B cell (primary cell): ENCODE measurements around the gene ABCB4. TPM values are rescaled to one million over a fixed set of nuclear protein-coding genes. Genes with fewer than 3 reads are reported as not detected.

Experiments
- ATAC-seq: fragments of 200-7000 bp; cut with Tn5 transposase; one replicate; pipeline ENCODE4 v1.10.0; 2021; ENCODE audit warnings: low read depth, mild to moderate bottlenecking, moderate number of reproducible peaks, moderate library complexity
- CTCF ChIA-PET: fragments of 350-600 bp; sonication (Branson Sonifier 250); formaldehyde crosslinking; loops from one replicate; lab custom pipeline; 2021; ENCODE audit warnings: antibody characterized with exemption, inconsistent platforms; lab: Charles Lee
- POLR2A ChIA-PET: fragments of 350-600 bp; sonication (Branson Sonifier 250); formaldehyde crosslinking; loops from one replicate; lab custom pipeline; 2021; ENCODE audit warnings: antibody characterized with exemption; lab: Charles Lee
- DNase-seq: peaks from one replicate; pipeline ENCODE4 v3.0.0; 2013
- H2AFZ ChIP-seq: 2 replicates; pipeline ENCODE4 v1.6.1; 2012; ENCODE audit warnings: mild to moderate bottlenecking, low read depth, low read length; ENCODE audit not compliant: insufficient read depth, poor library complexity, severe bottlenecking
- H3K27ac ChIP-seq, 2 donors: 1 replicate in 1 of 2; 2 replicates in 1 of 2; pipeline ENCODE4 v1.5.1; 2012 to 2013; ENCODE audit warnings: low read length in 2 of 2, mild to moderate bottlenecking in 2 of 2, moderate library complexity in 1 of 2
- H3K27me3 ChIP-seq, 4 experiments: fragments of 200-600 bp in 1 of 4; sonication (generic) in 1 of 4; replicated peaks in 1 of 4; 1 replicate in 2 of 4; 2 replicates in 2 of 4; pipeline versions ENCODE4 v1.6.1 to v1.7.0; 2013 to 2016; ENCODE audit warnings: low read length in 3 of 4, mild to moderate bottlenecking in 2 of 4, mixed read lengths in 1 of 4, moderate library complexity in 1 of 4; ENCODE audit not compliant: insufficient read depth in 4 of 4, control insufficient read depth in 3 of 4; ENCODE audit errors: control extremely low read depth in 1 of 4
- H3K36me3 ChIP-seq, 2 experiments: replicated peaks in 1 of 2; 1 replicate in 1 of 2; 2 replicates in 1 of 2; pipeline versions ENCODE4 v1.6.1 to v1.7.1; 2013; ENCODE audit warnings: low read length in 1 of 2; ENCODE audit not compliant: insufficient read depth in 2 of 2, control insufficient read depth in 1 of 2; ENCODE audit errors: control extremely low read depth in 1 of 2, extremely low read depth in 1 of 2
- H3K4me1 ChIP-seq, 2 donors: fragments of 200-600 bp in 1 of 2; sonication (generic) in 1 of 2; 1 replicate in 1 of 2; 2 replicates in 1 of 2; pipeline versions ENCODE4 v1.5.1 to v1.6.1; 2013 to 2017; ENCODE audit warnings: low read length in 2 of 2; ENCODE audit not compliant: control insufficient read depth in 2 of 2, insufficient read depth in 2 of 2
- H3K4me2 ChIP-seq: replicated peaks from 2 replicates; pipeline ENCODE3; 2012; ENCODE audit warnings: mild to moderate bottlenecking, low read depth, low read length; ENCODE audit not compliant: poor library complexity, severe bottlenecking
- H3K4me3 ChIP-seq, 5 experiments: fragments of 200-600 bp in 1 of 5; sonication (generic) in 1 of 5; 1 replicate in 3 of 5; 2 replicates in 2 of 5; pipeline versions ENCODE4 v1.5.1 to v1.7.0; 2011 to 2016; ENCODE audit warnings: low read length in 4 of 5, mild to moderate bottlenecking in 4 of 5, low read depth in 2 of 5, control low read depth in 1 of 5, moderate library complexity in 1 of 5; ENCODE audit not compliant: insufficient read depth in 1 of 5; ENCODE audit errors: control extremely low read depth in 1 of 5, extremely low read depth in 1 of 5
- H3K79me2 ChIP-seq: fragments of 200-600 bp; sonication (generic); one replicate; pipeline ENCODE4 v1.6.0; 2016; ENCODE audit warnings: low read length; ENCODE audit not compliant: control insufficient read depth, insufficient read depth
- H3K9ac ChIP-seq: fragments of 200-600 bp; sonication (generic); 2 replicates; pipeline ENCODE4 v1.6.1; 2017; ENCODE audit warnings: mild to moderate bottlenecking, low read length, moderate library complexity
- H3K9me3 ChIP-seq, 3 donors: one replicate each; pipeline versions ENCODE4 v1.6.1 to v1.7.1; 2013; ENCODE audit warnings: low read length in 2 of 3; ENCODE audit not compliant: control insufficient read depth in 2 of 3, insufficient read depth in 1 of 3; ENCODE audit errors: control extremely low read depth in 1 of 3
- H4K20me1 ChIP-seq: 2 replicates; pipeline ENCODE4 v1.6.0; 2012; ENCODE audit warnings: mild to moderate bottlenecking, low read length; ENCODE audit not compliant: insufficient read depth, control insufficient read depth, poor library complexity, severe bottlenecking
- H3K27ac Mint-ChIP-seq: one replicate; pipeline ENCODE4 v1.8.0; 2021; ENCODE audit warnings: mixed read lengths
- H3K27me3 Mint-ChIP-seq: one replicate; pipeline ENCODE4 v1.8.0; 2021; ENCODE audit warnings: mixed read lengths
- H3K4me1 Mint-ChIP-seq: one replicate; pipeline ENCODE4 v1.8.0; 2021; ENCODE audit warnings: mixed read lengths
- H3K4me3 Mint-ChIP-seq: one replicate; pipeline ENCODE4 v1.8.0; 2021; ENCODE audit warnings: mixed read lengths
- H3K9me3 Mint-ChIP-seq: one replicate; pipeline ENCODE4 v1.8.0; 2022; ENCODE audit warnings: mixed read lengths; ENCODE audit not compliant: insufficient read depth
- EZH2 ChIP-seq: IDR thresholded peaks from 2 replicates; pipeline ENCODE4 v1.6.1; 2012; ENCODE audit warnings: borderline replicate concordance, low read depth, mild to moderate bottlenecking, moderate library complexity, low read length; ENCODE audit not compliant: insufficient read depth, poor library complexity, severe bottlenecking
- WGBS: methylation state at CpG from one replicate; pipeline ENCODE4 v1.1.5; 2013; ENCODE audit warnings: missing lambda C conversion rate; ENCODE audit not compliant: insufficient coverage; 5-methylcytosine and 5-hydroxymethylcytosine counted together
- intact Hi-C: fragments of 100-400 bp; cut with micrococcal nuclease; formaldehyde crosslinking; loops from one replicate; pipeline ENCODE4 v1.10.0; 2022
- polyA plus RNA-seq: library from polyadenylated mRNA; depleted of rRNA; stranded (reverse); fragments of >200 nt; gene quantifications from 2 replicates; pipeline ENCODE4 v1.2.3, GENCODE V29; 2012
- total RNA-seq, 2 donors: library from RNA; stranded (reverse); fragments of 120-200 nt in 1 of 2; gene quantifications; 1 replicate in 1 of 2; 2 replicates in 1 of 2; pipeline versions ENCODE4 v1.2.3 to v1.2.4, GENCODE V29; 2013 to 2022
- TF ChIP-seq, protein P1 (sequence below): fragments of 200-600 bp; IDR thresholded peaks from one replicate; pipeline ENCODE4 v1.8.0; 2022; ENCODE audit warnings: antibody characterized with exemption, mild to moderate bottlenecking

ABCB4 gene
- total and polyA plus RNA-seq, 2 donors (not counting 1 experiment from before 2014, with no cell fraction given), result 16.6 to 40.0 TPM

DNA sequence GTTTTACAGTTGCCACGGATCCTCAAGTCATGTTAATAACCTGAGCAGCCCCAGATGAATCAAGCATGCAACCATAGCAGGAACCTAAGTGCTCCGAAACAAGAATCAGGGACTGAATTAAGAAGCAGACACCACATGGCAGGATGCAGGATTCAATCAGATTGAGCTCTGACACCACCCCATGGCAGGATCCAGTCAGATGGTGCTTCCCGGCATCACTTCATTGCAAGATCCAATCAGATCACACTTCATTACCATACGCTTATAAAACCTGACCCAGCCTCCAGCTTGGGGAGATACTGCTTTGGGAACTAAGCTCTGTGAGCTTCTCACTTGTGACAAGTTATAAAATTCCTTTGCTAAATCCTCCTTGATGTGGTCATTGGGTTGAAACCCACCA is 55.3 kb downstream of the ABCB4 start:
- Mint-ChIP-seq H3K27me3 (no peaks in the 10 kb centered on the region), H3K9me3 (no peaks in the 10 kb centered on the region), H3K27ac (no peak overlapping the region), H3K4me1 (peaks cover 18% of the 10 kb centered on the region), H3K4me3 (no peak overlapping the region)
- Histone ChIP-seq H3K9ac (no peak overlapping the region), H3K4me2 (no peak overlapping the region), H3K4me3 (no peak overlapping the region), H3K27me3 (no peaks in the 10 kb centered on the region), H4K20me1 (no peaks in the 10 kb centered on the region), H3K4me1 (peaks cover 7 to 11% of the 10 kb centered on the region in 2 donors), H3K79me2 (no peaks in the 10 kb centered on the region), H3K27ac (no peak overlapping the region), H2AFZ (no peak overlapping the region), H3K9me3 (no peaks in the 10 kb centered on the region), H3K36me3 (peaks cover 0 to 76% of the 10 kb centered on the region in 2 experiments)
- TF ChIP-seq, protein P1, sequence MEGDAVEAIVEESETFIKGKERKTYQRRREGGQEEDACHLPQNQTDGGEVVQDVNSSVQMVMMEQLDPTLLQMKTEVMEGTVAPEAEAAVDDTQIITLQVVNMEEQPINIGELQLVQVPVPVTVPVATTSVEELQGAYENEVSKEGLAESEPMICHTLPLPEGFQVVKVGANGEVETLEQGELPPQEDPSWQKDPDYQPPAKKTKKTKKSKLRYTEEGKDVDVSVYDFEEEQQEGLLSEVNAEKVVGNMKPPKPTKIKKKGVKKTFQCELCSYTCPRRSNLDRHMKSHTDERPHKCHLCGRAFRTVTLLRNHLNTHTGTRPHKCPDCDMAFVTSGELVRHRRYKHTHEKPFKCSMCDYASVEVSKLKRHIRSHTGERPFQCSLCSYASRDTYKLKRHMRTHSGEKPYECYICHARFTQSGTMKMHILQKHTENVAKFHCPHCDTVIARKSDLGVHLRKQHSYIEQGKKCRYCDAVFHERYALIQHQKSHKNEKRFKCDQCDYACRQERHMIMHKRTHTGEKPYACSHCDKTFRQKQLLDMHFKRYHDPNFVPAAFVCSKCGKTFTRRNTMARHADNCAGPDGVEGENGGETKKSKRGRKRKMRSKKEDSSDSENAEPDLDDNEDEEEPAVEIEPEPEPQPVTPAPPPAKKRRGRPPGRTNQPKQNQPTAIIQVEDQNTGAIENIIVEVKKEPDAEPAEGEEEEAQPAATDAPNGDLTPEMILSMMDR, result no peak
- TF ChIP-seq EZH2, result no peak
- DNase-seq, result no peak
- intact Hi-C loops, result no loop called here
- ATAC-seq, result no peak
- WGBS, result 97% methylated on average over 2 of the region's 4 CpGs
- POLR2A ChIA-PET, result no interaction called here
- CTCF ChIA-PET, result interaction anchor here (0.6 to 10.2 kb wide), 3 partner anchors 96 to 144 kb away, joined by 4 to 230 read pairs (median 4); no protein-coding TSS in a partner anchor

DNA sequence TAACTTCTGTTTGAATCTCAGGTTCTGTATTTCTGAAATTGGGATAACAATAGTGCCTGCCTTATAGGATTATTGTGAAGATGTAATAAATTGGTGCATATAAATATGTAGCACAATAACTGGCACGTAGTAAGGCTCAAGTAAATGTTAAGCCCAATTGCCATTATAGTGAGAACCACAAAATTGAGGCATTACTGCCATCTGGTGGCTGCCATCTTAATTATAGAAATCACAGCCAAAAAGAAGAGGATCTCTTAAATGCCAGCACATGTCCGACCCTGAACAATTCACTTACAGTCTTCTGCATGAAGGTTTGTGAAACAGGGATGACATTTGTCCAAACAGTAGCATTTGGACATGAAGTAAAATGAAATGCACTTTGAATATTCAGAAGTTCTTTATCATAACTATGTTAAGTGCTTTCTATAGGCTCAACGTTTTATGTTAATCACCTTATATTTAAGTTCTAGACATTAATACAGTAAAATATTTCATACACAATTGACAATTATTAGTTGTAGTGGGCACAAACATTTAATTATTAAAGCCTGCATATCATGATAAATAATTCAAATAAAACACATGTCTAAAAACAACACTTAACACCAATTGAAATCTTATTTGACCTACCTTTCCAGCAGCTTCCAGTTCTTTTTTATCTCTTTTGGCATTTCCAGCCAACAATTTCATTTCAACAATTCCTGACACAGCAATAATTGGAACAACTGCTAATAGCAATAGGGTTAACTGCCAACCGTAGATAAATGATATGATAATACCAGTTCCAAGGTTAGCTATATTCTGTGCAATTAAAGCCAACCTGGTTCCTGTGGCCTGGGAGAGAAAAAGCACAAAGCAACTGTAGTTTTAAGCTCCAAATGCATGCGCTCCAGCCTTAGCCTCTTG is 58.5 kb downstream of the ABCB4 start:
- POLR2A ChIA-PET, result no interaction called here

More for the DNA sequence above, 58.5 kb downstream of the ABCB4 start:
- CTCF ChIA-PET, result interaction anchor here (0.5 to 10.2 kb wide), 30 partner anchors 10 to 505 kb away, joined by 3 to 230 read pairs (median 4); partner anchors contain the start of gene CROT
- Histone ChIP-seq H4K20me1 (no peaks in the 10 kb centered on the region), H3K4me1 (peaks cover 7 to 11% of the 10 kb centered on the region in 2 donors), H3K9me3 (no peaks in the 10 kb centered on the region), H3K36me3 (peaks cover 0 to 60% of the 10 kb centered on the region in 2 experiments), H3K27me3 (no peaks in the 10 kb centered on the region), H3K4me2 (no peak overlapping the region), H2AFZ (no peak overlapping the region), H3K27ac (no peak overlapping the region), H3K4me3 (no peak overlapping the region), H3K9ac (no peak overlapping the region), H3K79me2 (no peaks in the 10 kb centered on the region)
- peaks cover 18% of the 10 kb centered on the region for H3K4me1 Mint-ChIP-seq
- WGBS, result 40% methylated on average over 1 of the region's 5 CpGs
- no peak overlapping the region for H3K27ac Mint-ChIP-seq
- ATAC-seq, result peak; percentile 64
- H3K27me3 Mint-ChIP-seq, result no peaks in the 10 kb centered on the region
- TF ChIP-seq, protein P1, result peak; percentile 87
- TF ChIP-seq EZH2, result no peak
- intact Hi-C loops, result loop anchor here (1.0 to 2.0 kb wide), 3 partner anchors 105 to 502 kb away; no protein-coding TSS in a partner anchor
- peak; percentile 76 for DNase-seq
- no peaks in the 10 kb centered on the region for H3K9me3 Mint-ChIP-seq
- no peak overlapping the region for H3K4me3 Mint-ChIP-seq
